Measurements from ENCODE around the gene ITPR1. TPM values are rescaled to one million over a fixed set of nuclear protein-coding genes. Genes with fewer than 3 reads are reported as not detected.
A peak's percentile ranks its signal among the peaks of the same experiment; 100 is the strongest.

The ITPR1 gene
- total RNA-seq, 3 donors from 2014 or later = 59.0 to 92.3 (median 88.9) TPM

- ATAC-seq (no peak), DNase-seq (no peak)
- H3K4me3 Mint-ChIP-seq = no peak overlapping the region
- H3K9me3 Mint-ChIP-seq = no peaks in the 10 kb centered on the region
- H3K36me3 Mint-ChIP-seq (ENCODE audit: insufficient read depth) = no peaks in the 10 kb centered on the region
- peaks cover 10% of the 10 kb centered on the region for H3K4me1 Mint-ChIP-seq (ENCODE audit: low read depth)
- peaks cover 9% of the 10 kb centered on the region for H3K27me3 Mint-ChIP-seq (ENCODE audit: low read depth)
Measured at GRCh38 chr3:4471907-4472306, 21.2 kb upstream of the ITPR1 start.

GRCh38 chr3:4472312-4472711, 20.8 kb upstream of the ITPR1 start:
- ATAC-seq (no peak), DNase-seq (no peak)
- H3K9me3 Mint-ChIP-seq = no peaks in the 10 kb centered on the region
- H3K4me1 Mint-ChIP-seq (ENCODE audit: low read depth) = peaks cover 8% of the 10 kb centered on the region
- H3K27me3 Mint-ChIP-seq (ENCODE audit: low read depth) = peaks cover 9% of the 10 kb centered on the region
- H3K4me3 Mint-ChIP-seq = no peak overlapping the region
- no peaks in the 10 kb centered on the region for H3K36me3 Mint-ChIP-seq (ENCODE audit: insufficient read depth)

- H3K27me3 Mint-ChIP-seq (ENCODE audit: low read depth) = peaks cover 9% of the 10 kb centered on the region
- H3K36me3 Mint-ChIP-seq (ENCODE audit: insufficient read depth) = no peaks in the 10 kb centered on the region
- peaks cover 6% of the 10 kb centered on the region for H3K4me1 Mint-ChIP-seq (ENCODE audit: low read depth)
- no peak overlapping the region for H3K4me3 Mint-ChIP-seq
- H3K9me3 Mint-ChIP-seq = no peaks in the 10 kb centered on the region
- no peak for DNase-seq
- no peak for ATAC-seq
Measured at GRCh38 chr3:4472766-4473165, 20.4 kb upstream of the ITPR1 start.

DNA sequence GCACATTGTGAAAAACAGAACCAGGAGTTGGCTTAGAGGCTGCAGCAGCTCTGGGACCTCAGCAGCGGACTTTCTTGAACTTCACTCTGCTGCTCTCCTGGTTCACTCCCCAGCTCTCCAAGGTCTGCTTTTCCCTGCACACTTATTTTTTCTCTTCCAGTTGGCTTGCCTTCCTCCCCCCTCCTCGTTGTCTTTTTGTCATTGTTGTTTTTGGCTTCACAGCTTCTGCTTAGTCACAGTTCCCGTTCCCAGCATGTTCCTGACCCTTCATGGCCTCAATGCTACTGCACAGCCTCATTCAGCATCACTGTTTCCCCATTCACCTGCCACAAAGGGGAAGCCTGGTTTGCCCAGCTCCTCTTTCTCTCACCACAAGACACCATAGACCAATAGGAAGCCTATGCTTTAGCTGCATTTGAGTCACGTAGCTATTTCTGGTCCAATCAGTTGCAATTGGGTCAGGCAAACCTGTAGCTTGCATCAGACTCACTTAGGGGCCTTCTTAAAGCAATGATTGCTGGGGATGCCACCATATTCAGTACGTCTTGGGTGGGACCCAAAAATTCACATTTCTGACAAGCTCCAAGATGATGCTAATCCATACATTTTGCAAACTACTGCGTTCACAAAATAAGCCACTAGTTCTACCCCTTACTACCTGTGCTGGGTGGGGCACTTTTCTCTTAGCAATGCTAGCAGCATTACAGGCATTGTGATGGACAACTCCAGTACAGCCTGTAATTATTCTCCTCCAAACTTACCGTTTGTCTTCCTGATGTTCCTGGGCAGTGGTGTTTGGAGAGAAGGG, 18.3 kb upstream of the ITPR1 start:
- no peak overlapping the region for H3K4me3 Mint-ChIP-seq
- H3K9me3 Mint-ChIP-seq = no peaks in the 10 kb centered on the region
- no peaks in the 10 kb centered on the region for H3K36me3 Mint-ChIP-seq (ENCODE audit: insufficient read depth)
- no peak for DNase-seq
- peak; percentile 82 to 83 for ATAC-seq
- peaks cover 6% of the 10 kb centered on the region for H3K4me1 Mint-ChIP-seq (ENCODE audit: low read depth)
- peaks cover 11% of the 10 kb centered on the region for H3K27me3 Mint-ChIP-seq (ENCODE audit: low read depth)

- Mint-ChIP-seq H3K36me3 (ENCODE audit: insufficient read depth) (no peaks in the 10 kb centered on the region), H3K4me3 (no peak overlapping the region), H3K27me3 (ENCODE audit: low read depth) (peaks cover 11% of the 10 kb centered on the region), H3K9me3 (no peaks in the 10 kb centered on the region), H3K4me1 (ENCODE audit: low read depth) (peaks cover 6% of the 10 kb centered on the region)
- no peak for DNase-seq
- ATAC-seq = no peak
Measured at GRCh38 chr3:4475804-4476203, 17.3 kb upstream of the ITPR1 start.

GRCh38 chr3:4476496-4476895, 16.7 kb upstream of the ITPR1 start:
- Mint-ChIP-seq H3K4me3 (no peak overlapping the region), H3K36me3 (ENCODE audit: insufficient read depth) (no peaks in the 10 kb centered on the region), H3K9me3 (no peaks in the 10 kb centered on the region), H3K27me3 (ENCODE audit: low read depth) (peaks cover 11% of the 10 kb centered on the region), H3K4me1 (ENCODE audit: low read depth) (peaks cover 6% of the 10 kb centered on the region)
- ATAC-seq (no peak), DNase-seq (no peak)

GRCh38 chr3:4478261-4478660, 14.9 kb upstream of the ITPR1 start:
- Mint-ChIP-seq H3K4me1 (ENCODE audit: low read depth) (peaks cover 6% of the 10 kb centered on the region), H3K27me3 (ENCODE audit: low read depth) (peaks cover 7% of the 10 kb centered on the region), H3K4me3 (no peak overlapping the region), H3K36me3 (ENCODE audit: insufficient read depth) (no peaks in the 10 kb centered on the region), H3K9me3 (no peaks in the 10 kb centered on the region)
- DNase-seq (no peak), ATAC-seq (no peak)

DNA sequence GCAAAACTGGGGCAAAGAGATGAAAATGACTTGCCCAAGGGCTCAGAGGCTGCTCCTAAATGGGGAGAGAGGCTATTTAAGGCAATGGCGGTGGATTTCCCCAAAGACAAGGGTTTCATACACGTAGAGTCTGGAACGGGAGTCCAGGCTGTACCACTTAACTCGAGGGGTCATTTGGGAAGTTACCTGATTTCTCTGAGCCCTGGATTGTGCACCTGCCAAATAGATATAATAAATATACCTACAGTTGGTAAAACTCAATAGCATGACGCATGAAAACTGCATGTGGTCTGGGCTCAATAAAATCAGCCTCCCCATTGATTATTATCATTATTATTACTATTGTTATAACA, 1.3 kb upstream of the ITPR1 start:
- DNase-seq (no peak), ATAC-seq (no peak)
- Mint-ChIP-seq H3K4me1 (ENCODE audit: low read depth) (peaks cover 39% of the 10 kb centered on the region), H3K36me3 (ENCODE audit: insufficient read depth) (peaks cover 13% of the 10 kb centered on the region), H3K27me3 (ENCODE audit: low read depth) (peaks cover 5% of the 10 kb centered on the region), H3K4me3 (peak overlapping the region; percentile 98), H3K9me3 (no peaks in the 10 kb centered on the region)

- peak; percentile 25 to 30 for ATAC-seq
- Mint-ChIP-seq H3K9me3 (no peaks in the 10 kb centered on the region), H3K27me3 (ENCODE audit: low read depth) (peaks cover 5% of the 10 kb centered on the region), H3K4me1 (ENCODE audit: low read depth) (peaks cover 42% of the 10 kb centered on the region), H3K36me3 (ENCODE audit: insufficient read depth) (peaks cover 17% of the 10 kb centered on the region), H3K4me3 (peak overlapping the region; percentile 98)
- DNase-seq = peak; percentile 26
Measured at GRCh38 chr3:4492208-4493013, 737 bp upstream of the ITPR1 start.

GRCh38 chr3:4493941-4494894, 1.1 kb downstream of the ITPR1 start:
- H3K4me1 Mint-ChIP-seq (ENCODE audit: low read depth) = peaks cover 49% of the 10 kb centered on the region
- H3K4me3 Mint-ChIP-seq = peak overlapping the region; percentile 98
- DNase-seq (no peak), ATAC-seq (no peak)
- peaks cover 5% of the 10 kb centered on the region for H3K27me3 Mint-ChIP-seq (ENCODE audit: low read depth)
- H3K36me3 Mint-ChIP-seq (ENCODE audit: insufficient read depth) = peaks cover 24% of the 10 kb centered on the region
- no peaks in the 10 kb centered on the region for H3K9me3 Mint-ChIP-seq

GRCh38 chr3:4494895-4495264, 1.7 kb downstream of the ITPR1 start:
- H3K36me3 Mint-ChIP-seq (ENCODE audit: insufficient read depth) = peaks cover 25% of the 10 kb centered on the region
- DNase-seq (no peak), ATAC-seq (no peak)
- peak overlapping the region; percentile 98 for H3K4me3 Mint-ChIP-seq
- H3K4me1 Mint-ChIP-seq (ENCODE audit: low read depth) = peaks cover 50% of the 10 kb centered on the region
- H3K27me3 Mint-ChIP-seq (ENCODE audit: low read depth) = peaks cover 5% of the 10 kb centered on the region
- H3K9me3 Mint-ChIP-seq = no peaks in the 10 kb centered on the region

- DNase-seq (no peak), ATAC-seq (no peak)
- peaks cover 51% of the 10 kb centered on the region for H3K4me1 Mint-ChIP-seq (ENCODE audit: low read depth)
- peaks cover 5% of the 10 kb centered on the region for H3K27me3 Mint-ChIP-seq (ENCODE audit: low read depth)
- peaks cover 28% of the 10 kb centered on the region for H3K36me3 Mint-ChIP-seq (ENCODE audit: insufficient read depth)
- peak overlapping the region; percentile 98 for H3K4me3 Mint-ChIP-seq
- H3K9me3 Mint-ChIP-seq = no peaks in the 10 kb centered on the region
Measured at GRCh38 chr3:4495294-4496086, 2.3 kb downstream of the ITPR1 start.

DNA sequence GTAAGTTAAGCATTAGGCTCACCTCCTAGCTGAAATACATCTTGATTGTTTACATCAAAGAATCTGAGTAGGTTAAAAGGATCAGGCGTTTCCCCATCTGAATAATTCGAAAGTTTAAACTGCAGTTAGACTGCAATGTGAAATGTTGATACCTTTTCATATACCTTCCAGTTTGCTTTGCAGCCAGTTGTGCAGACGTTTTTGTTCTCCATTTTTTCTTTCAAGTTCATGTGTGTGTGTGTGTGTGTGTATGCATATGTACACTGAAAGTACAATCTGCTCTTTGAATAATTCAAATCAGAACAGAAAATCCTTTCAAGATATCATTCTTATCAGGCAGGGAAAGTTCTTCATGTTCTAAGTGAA, 2.9 kb downstream of the ITPR1 start:
- DNase-seq = no peak
- ATAC-seq = no peak
- H3K9me3 Mint-ChIP-seq = no peaks in the 10 kb centered on the region
- H3K4me3 Mint-ChIP-seq = peak overlapping the region; percentile 98
- H3K27me3 Mint-ChIP-seq (ENCODE audit: low read depth) = peaks cover 1% of the 10 kb centered on the region
- peaks cover 46% of the 10 kb centered on the region for H3K4me1 Mint-ChIP-seq (ENCODE audit: low read depth)
- peaks cover 28% of the 10 kb centered on the region for H3K36me3 Mint-ChIP-seq (ENCODE audit: insufficient read depth)

Measured in activated T-cell treated with anti-CD3 and anti-CD28 coated beads, Interleukin-2, amount 50 U/mL, for 4 hours (primary cell).